Keratinocyte (primary cell): ENCODE data around the gene PLCL1.

ENCODE experiments used
- CTCF ChIP-seq, 3 experiments: IDR thresholded peaks in 1 of 3; conservative IDR thresholded peaks in 1 of 3; optimal IDR thresholded peaks in 1 of 3; 2 replicates in 2 of 3; 3 replicates in 1 of 3; pipeline versions ENCODE3 to v1.5.1; 2011; ENCODE audit warnings: low read length in 3 of 3, mild to moderate bottlenecking in 3 of 3, moderate library complexity in 2 of 3, control low read depth in 1 of 3, inconsistent platforms in 1 of 3; ENCODE audit not compliant: insufficient read depth in 2 of 3; ENCODE audit errors: extremely low read depth in 1 of 3
- EZH2 ChIP-seq: IDR thresholded peaks from one replicate; pipeline ENCODE4 v1.6.1; 2012; ENCODE audit warnings: inconsistent platforms, mild to moderate bottlenecking, low read length, moderate library complexity

GRCh38 chr2:197894751-197895274 is 90.4 kb downstream of the PLCL1 start:
- no peak for TF ChIP-seq CTCF (optimal IDR thresholded peaks at IDR 0.05 in 1 of 3, IDR thresholded peaks at IDR 0.05 in 1 of 3, conservative IDR thresholded peaks at IDR 0.05 in 1 of 3; ENCODE audit: extremely low read depth in 1 of 3, insufficient read depth in 2 of 3, low read length in 3 of 3)
- no peak for TF ChIP-seq EZH2
